Measurements from ENCODE around the gene PRR20G. TPM values are rescaled to one million over a fixed set of nuclear protein-coding genes. Genes with fewer than 3 reads are reported as not detected.

The PRR20G gene
- total and polyA plus RNA-seq, 8 donors = not detected

GRCh38 chr3:127329631-127330285 lies 41.9 kb upstream of the PRR20G start:
- H3K4me1 ChIP-seq = no peaks in the 10 kb centered on the region
- no peak overlapping the region for H3K27ac ChIP-seq
- DNase-seq = no peak
- TF ChIP-seq EP300 (IDR thresholded peaks at IDR 0.05) (no peak), POLR2AphosphoS5 (IDR thresholded peaks at IDR 0.05) (no peak), POLR2A (IDR thresholded peaks at IDR 0.05) (no peak)
- intact Hi-C loops (cut with DNase I; ENCODE audit: low total_unique reads) = no loop called here
- no peaks in the 10 kb centered on the region for H3K36me3 ChIP-seq
- WGBS, 5 donors = 87 to 93% (median 92%) methylated on average over 1 to 2 of the region's 2 CpGs
- H3K4me3 ChIP-seq = no peak overlapping the region
- peaks cover 0 to 33% (median 27%) of the 10 kb centered on the region in 4 donors for H3K9me3 ChIP-seq
- no peaks in the 10 kb centered on the region for H3K27me3 ChIP-seq

- TF ChIP-seq POLR2A (IDR thresholded peaks at IDR 0.05) (no peak), CTCF (IDR thresholded peaks at IDR 0.05) (no peak), EP300 (IDR thresholded peaks at IDR 0.05) (no peak), POLR2AphosphoS5 (IDR thresholded peaks at IDR 0.05) (no peak)
- no peaks in the 10 kb centered on the region for H3K36me3 ChIP-seq
- no peak overlapping the region for H3K4me3 ChIP-seq
- peaks cover 0 to 8% (median 0%) of the 10 kb centered on the region in 3 donors for H3K27me3 ChIP-seq
- no peak overlapping the region for H3K27ac ChIP-seq
- intact Hi-C loops (cut with DNase I; ENCODE audit: low total_unique reads) = no loop called here
- no peak for DNase-seq
- H3K9me3 ChIP-seq = peaks cover 0 to 31% (median 19%) of the 10 kb centered on the region in 4 donors
- H3K4me1 ChIP-seq = no peaks in the 10 kb centered on the region
Measured at GRCh38 chr3:127328421-127328820, 40.6 kb upstream of the PRR20G start.

- Histone ChIP-seq H3K4me3 (no peak overlapping the region), H3K36me3 (no peaks in the 10 kb centered on the region), H3K27ac (no peak overlapping the region), H3K9me3 (peaks cover 0 to 22% (median 17%) of the 10 kb centered on the region in 4 donors), H3K4me1 (no peaks in the 10 kb centered on the region), H3K27me3 (peaks cover 0 to 8% (median 0%) of the 10 kb centered on the region in 3 donors)
- intact Hi-C loops (cut with DNase I; ENCODE audit: low total_unique reads) = no loop called here
- TF ChIP-seq POLR2AphosphoS5 (IDR thresholded peaks at IDR 0.05) (no peak), CTCF (IDR thresholded peaks at IDR 0.05) (no peak), EP300 (IDR thresholded peaks at IDR 0.05) (no peak), POLR2A (IDR thresholded peaks at IDR 0.05) (no peak)
- no peak for DNase-seq
Measured at GRCh38 chr3:127326341-127326740, 38.5 kb upstream of the PRR20G start.

GRCh38 chr3:127325629-127325961 lies 37.7 kb upstream of the PRR20G start:
- H3K27me3 ChIP-seq = peaks cover 0 to 15% (median 0%) of the 10 kb centered on the region in 3 donors
- H3K9me3 ChIP-seq = peaks cover 0 to 14% (median 12%) of the 10 kb centered on the region in 4 donors
- TF ChIP-seq POLR2A (IDR thresholded peaks at IDR 0.05) = no peak
- TF ChIP-seq POLR2AphosphoS5 (IDR thresholded peaks at IDR 0.05) = no peak
- no peak for TF ChIP-seq CTCF (IDR thresholded peaks at IDR 0.05)
- TF ChIP-seq EP300 (IDR thresholded peaks at IDR 0.05) = no peak
- no peak for DNase-seq
- intact Hi-C loops (cut with DNase I; ENCODE audit: low total_unique reads) = no loop called here
- H3K4me3 ChIP-seq = no peak overlapping the region
- no peak overlapping the region for H3K27ac ChIP-seq
- no peaks in the 10 kb centered on the region for H3K36me3 ChIP-seq
- WGBS, 5 donors = 89 to 100% (median 90%) methylated on average over 1 of the region's 1 CpG
- H3K4me1 ChIP-seq = no peaks in the 10 kb centered on the region

GRCh38 chr3:127324913-127325628 lies 37.2 kb upstream of the PRR20G start:
- Histone ChIP-seq H3K9me3 (peaks cover 0 to 10% (median 7%) of the 10 kb centered on the region in 4 donors), H3K27me3 (peaks cover 0 to 15% (median 0%) of the 10 kb centered on the region in 3 donors), H3K4me3 (no peak overlapping the region), H3K4me1 (no peaks in the 10 kb centered on the region), H3K27ac (no peak overlapping the region), H3K36me3 (no peaks in the 10 kb centered on the region)
- TF ChIP-seq POLR2AphosphoS5 (IDR thresholded peaks at IDR 0.05) (no peak), POLR2A (IDR thresholded peaks at IDR 0.05) (no peak), CTCF (IDR thresholded peaks at IDR 0.05) (no peak), EP300 (IDR thresholded peaks at IDR 0.05) (no peak)
- intact Hi-C loops (cut with DNase I; ENCODE audit: low total_unique reads) = no loop called here
- 65 to 80% (median 73%) methylated on average over 4 of the region's 4 CpGs for WGBS, 5 donors
- DNase-seq = no peak

All from stomach (tissue), 9 donors.